Dendritic cell treated with granulocyte-macrophage colony-stimulating factor and Interleukin-4, amounts not matched to agents 40 ng/mL and 50 ng/mL, for 4 days (primary cell): ENCODE data around the gene KCNMA1.

Source experiments
- H3K27ac Mint-ChIP-seq: one replicate; pipeline ENCODE4 v1.8.0; 2022; ENCODE audit warnings: mild to moderate bottlenecking, mixed read lengths
- H3K27me3 Mint-ChIP-seq: one replicate; pipeline ENCODE4 v1.8.0; 2022; ENCODE audit warnings: mild to moderate bottlenecking, mixed read lengths
- H3K36me3 Mint-ChIP-seq: one replicate; pipeline ENCODE4 v1.8.0; 2022; ENCODE audit warnings: low read depth, mixed read lengths
- H3K4me1 Mint-ChIP-seq: one replicate; pipeline ENCODE4 v1.8.0; 2022; ENCODE audit warnings: low read depth, mixed read lengths
- H3K4me3 Mint-ChIP-seq: one replicate; pipeline ENCODE4 v1.8.0; 2022; ENCODE audit warnings: mild to moderate bottlenecking, moderate library complexity, mixed read lengths
- H3K9me3 Mint-ChIP-seq: one replicate; pipeline ENCODE4 v1.8.0; 2022; ENCODE audit warnings: mixed read lengths
- intact Hi-C: fragments of 100-400 bp; cut with micrococcal nuclease; formaldehyde crosslinking; loops from one replicate; pipeline ENCODE4 v1.15.0; 2022

Gene KCNMA1

DNA sequence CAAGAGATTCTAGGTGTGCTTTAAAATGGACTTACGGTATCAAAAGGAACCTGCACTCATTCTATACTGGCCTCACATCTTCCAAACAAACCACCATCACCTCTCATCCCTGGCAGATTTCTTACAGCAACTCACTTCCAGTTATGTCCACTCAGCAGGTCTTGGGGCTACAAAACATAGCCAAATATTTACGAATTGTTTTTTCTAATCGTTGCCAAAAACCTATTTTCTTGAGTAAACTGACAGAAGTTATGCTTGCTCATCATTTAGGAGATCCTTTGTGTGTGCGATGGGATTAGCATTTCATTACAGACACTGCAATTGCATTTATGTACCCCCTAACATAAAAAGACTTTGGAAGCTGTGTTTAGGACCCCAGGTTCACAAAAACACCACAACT lies 2.7 kb downstream of the KCNMA1 start:
- no peaks in the 10 kb centered on the region for H3K9me3 Mint-ChIP-seq

GRCh38 chr10:77633376-77633775 lies 4.2 kb downstream of the KCNMA1 start:
- H3K27me3 Mint-ChIP-seq = peaks cover 62% of the 10 kb centered on the region
- no peaks in the 10 kb centered on the region for H3K36me3 Mint-ChIP-seq
- no peak overlapping the region for H3K27ac Mint-ChIP-seq
- intact Hi-C loops = loop anchor here (10.0 kb wide), 1 partner anchor 119 kb away; no protein-coding TSS in a partner anchor
- H3K4me1 Mint-ChIP-seq = peaks cover 15% of the 10 kb centered on the region
- H3K4me3 Mint-ChIP-seq = no peak overlapping the region
- no peaks in the 10 kb centered on the region for H3K9me3 Mint-ChIP-seq

More for the DNA sequence above, 2.7 kb downstream of the KCNMA1 start:
- Mint-ChIP-seq H3K36me3 (no peaks in the 10 kb centered on the region), H3K27me3 (peaks cover 77% of the 10 kb centered on the region), H3K4me3 (no peak overlapping the region), H3K27ac (no peak overlapping the region), H3K4me1 (peaks cover 14% of the 10 kb centered on the region)
- intact Hi-C loops = loop anchor here (10.0 kb wide), 1 partner anchor 120 kb away; no protein-coding TSS in a partner anchor

GRCh38 chr10:77631241-77631640 lies 6.4 kb downstream of the KCNMA1 start:
- no peak overlapping the region for H3K4me3 Mint-ChIP-seq
- H3K4me1 Mint-ChIP-seq = peaks cover 10% of the 10 kb centered on the region
- H3K27ac Mint-ChIP-seq = no peak overlapping the region
- intact Hi-C loops = loop anchor here (10.0 kb wide), 1 partner anchor 116 kb away; no protein-coding TSS in a partner anchor
- peaks cover 47% of the 10 kb centered on the region for H3K27me3 Mint-ChIP-seq
- H3K36me3 Mint-ChIP-seq = no peaks in the 10 kb centered on the region
- H3K9me3 Mint-ChIP-seq = no peaks in the 10 kb centered on the region

DNA sequence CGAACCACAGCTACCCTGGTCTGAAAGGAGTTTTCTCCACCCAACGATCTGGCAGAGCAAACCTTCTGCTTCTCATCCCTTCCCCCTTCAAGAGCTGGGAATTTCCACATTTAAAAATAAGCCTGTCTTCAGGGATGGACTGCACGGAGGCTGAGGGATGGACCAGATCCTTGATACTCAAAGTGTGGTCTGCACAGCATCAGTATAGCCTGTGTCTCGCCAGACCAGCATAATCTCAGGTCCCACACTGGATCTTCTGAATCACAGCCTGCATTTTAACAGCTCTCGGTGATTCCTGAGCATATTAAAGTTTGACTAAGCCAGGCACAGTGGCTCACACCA lies 7.1 kb downstream of the KCNMA1 start:
- Mint-ChIP-seq H3K4me1 (peaks cover 12% of the 10 kb centered on the region), H3K27ac (no peak overlapping the region), H3K4me3 (no peak overlapping the region), H3K9me3 (no peaks in the 10 kb centered on the region), H3K36me3 (no peaks in the 10 kb centered on the region), H3K27me3 (peaks cover 40% of the 10 kb centered on the region)
- intact Hi-C loops = loop anchor here (10.0 kb wide), 1 partner anchor 116 kb away; no protein-coding TSS in a partner anchor

GRCh38 chr10:77629775-77630506 lies 7.7 kb downstream of the KCNMA1 start:
- Mint-ChIP-seq H3K27me3 (peaks cover 34% of the 10 kb centered on the region), H3K4me1 (peaks cover 17% of the 10 kb centered on the region), H3K27ac (no peak overlapping the region), H3K9me3 (no peaks in the 10 kb centered on the region), H3K4me3 (no peak overlapping the region), H3K36me3 (no peaks in the 10 kb centered on the region)
- intact Hi-C loops = loop anchor here (10.0 kb wide), 1 partner anchor 115 kb away; no protein-coding TSS in a partner anchor

- peaks cover 17% of the 10 kb centered on the region for H3K4me1 Mint-ChIP-seq
- no peak overlapping the region for H3K27ac Mint-ChIP-seq
- no peaks in the 10 kb centered on the region for H3K9me3 Mint-ChIP-seq
Observed at GRCh38 chr10:77628906-77629730, 8.5 kb downstream of the KCNMA1 start.

GRCh38 chr10:77626266-77626935 lies 11.2 kb downstream of the KCNMA1 start:
- Mint-ChIP-seq H3K27ac (no peak overlapping the region), H3K27me3 (peaks cover 3% of the 10 kb centered on the region), H3K4me3 (no peak overlapping the region), H3K4me1 (peaks cover 29% of the 10 kb centered on the region), H3K9me3 (no peaks in the 10 kb centered on the region), H3K36me3 (no peaks in the 10 kb centered on the region)
- intact Hi-C loops = no loop called here

More at GRCh38 chr10:77628906-77629730, 8.5 kb downstream of the KCNMA1 start:
- H3K27me3 Mint-ChIP-seq = peaks cover 26% of the 10 kb centered on the region
- intact Hi-C loops = no loop called here
- H3K36me3 Mint-ChIP-seq = no peaks in the 10 kb centered on the region
- no peak overlapping the region for H3K4me3 Mint-ChIP-seq

- Mint-ChIP-seq H3K4me1 (peaks cover 33% of the 10 kb centered on the region), H3K27me3 (no peaks in the 10 kb centered on the region), H3K27ac (no peak overlapping the region), H3K4me3 (no peak overlapping the region), H3K9me3 (no peaks in the 10 kb centered on the region), H3K36me3 (no peaks in the 10 kb centered on the region)
- intact Hi-C loops = no loop called here
Observed at GRCh38 chr10:77625379-77625778, 12.2 kb downstream of the KCNMA1 start.

DNA sequence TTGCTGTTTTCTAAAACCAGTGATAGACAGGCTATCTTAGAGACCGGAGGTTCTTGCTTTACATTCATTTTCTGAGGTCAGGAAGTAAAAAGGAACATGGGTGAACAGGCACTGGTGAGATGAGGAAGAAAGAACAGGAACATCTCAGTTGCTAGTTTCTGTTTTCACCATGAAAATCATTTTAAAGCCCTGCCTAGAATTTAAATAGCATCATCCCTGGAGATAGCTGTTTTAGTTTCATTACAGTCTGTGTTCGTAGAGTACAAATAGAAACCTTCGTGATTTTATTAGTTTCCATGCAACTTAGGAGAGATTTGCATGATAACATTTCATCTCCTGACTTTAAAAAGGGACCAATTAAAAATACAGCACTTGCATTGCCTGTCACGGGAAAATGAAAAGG lies 14.7 kb downstream of the KCNMA1 start:
- intact Hi-C loops = no loop called here
- Mint-ChIP-seq H3K27ac (peak overlapping the region; percentile 41), H3K4me1 (peaks cover 49% of the 10 kb centered on the region), H3K27me3 (no peaks in the 10 kb centered on the region), H3K36me3 (no peaks in the 10 kb centered on the region), H3K4me3 (no peak overlapping the region), H3K9me3 (no peaks in the 10 kb centered on the region)

GRCh38 chr10:77620731-77621130 lies 16.9 kb downstream of the KCNMA1 start:
- intact Hi-C loops = no loop called here
- Mint-ChIP-seq H3K36me3 (no peaks in the 10 kb centered on the region), H3K9me3 (no peaks in the 10 kb centered on the region), H3K4me3 (no peak overlapping the region), H3K4me1 (peaks cover 45% of the 10 kb centered on the region), H3K27me3 (peaks cover 4% of the 10 kb centered on the region), H3K27ac (no peak overlapping the region)

- intact Hi-C loops = no loop called here
- Mint-ChIP-seq H3K4me1 (peaks cover 40% of the 10 kb centered on the region), H3K4me3 (no peak overlapping the region), H3K9me3 (no peaks in the 10 kb centered on the region), H3K36me3 (no peaks in the 10 kb centered on the region), H3K27me3 (peaks cover 8% of the 10 kb centered on the region), H3K27ac (no peak overlapping the region)
Observed at GRCh38 chr10:77619964-77620703, 17.5 kb downstream of the KCNMA1 start.

GRCh38 chr10:77618117-77618516 lies 19.5 kb downstream of the KCNMA1 start:
- Mint-ChIP-seq H3K4me1 (peaks cover 38% of the 10 kb centered on the region), H3K9me3 (no peaks in the 10 kb centered on the region), H3K4me3 (no peak overlapping the region), H3K27me3 (peaks cover 11% of the 10 kb centered on the region), H3K27ac (no peak overlapping the region), H3K36me3 (no peaks in the 10 kb centered on the region)
- intact Hi-C loops = no loop called here

DNA sequence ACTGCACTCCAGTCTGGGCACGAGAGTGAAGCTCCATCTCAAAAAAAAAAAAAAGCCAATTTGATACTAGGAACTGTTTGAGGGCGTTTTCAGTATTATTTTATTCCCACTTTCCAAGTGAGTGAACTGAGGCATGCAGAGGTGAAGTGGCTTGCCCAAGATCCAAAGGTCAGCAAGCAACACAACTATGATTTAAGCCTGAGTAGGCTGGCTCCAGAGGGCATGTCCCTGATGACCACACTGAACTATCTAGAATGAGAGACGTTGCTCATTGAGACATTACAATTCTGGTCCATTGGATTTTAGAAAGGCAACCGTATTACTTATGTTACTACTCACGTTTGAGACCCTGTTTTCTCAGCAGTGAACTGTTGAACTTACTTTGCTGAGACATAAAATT lies 20.8 kb downstream of the KCNMA1 start:
- Mint-ChIP-seq H3K27ac (no peak overlapping the region), H3K27me3 (peaks cover 21% of the 10 kb centered on the region)
- intact Hi-C loops = no loop called here

More for the DNA sequence above, 20.8 kb downstream of the KCNMA1 start:
- Mint-ChIP-seq H3K4me3 (no peak overlapping the region), H3K4me1 (peaks cover 27% of the 10 kb centered on the region), H3K36me3 (no peaks in the 10 kb centered on the region), H3K9me3 (no peaks in the 10 kb centered on the region)
